NB4 (cell line): ENCODE results near the gene PARP12.

Source experiments
- DNase-seq: peaks from one replicate; pipeline ENCODE4 v3.0.0; 2010; ENCODE audit warnings: low read depth
- H3K4me3 ChIP-seq: one replicate; pipeline ENCODE4 v1.5.1; 2011; ENCODE audit warnings: mild to moderate bottlenecking, low read depth, low read length, moderate library complexity
- CTCF ChIP-seq: IDR thresholded peaks from one replicate; pipeline ENCODE4 v1.5.1; 2012; ENCODE audit warnings: low read depth, low read length
- MAX ChIP-seq: IDR thresholded peaks from 2 replicates; pipeline ENCODE4 v1.6.1; 2011; ENCODE audit warnings: low read depth, low read length
- MYC ChIP-seq: IDR thresholded peaks from 2 replicates; pipeline ENCODE4 v1.6.1; 2011; ENCODE audit warnings: low read depth, low read length
- POLR2A ChIP-seq: IDR thresholded peaks from 2 replicates; pipeline ENCODE4 v1.6.1; 2011; ENCODE audit warnings: mild to moderate bottlenecking; ENCODE audit not compliant: insufficient read length; ENCODE audit errors: extremely low read depth

The PARP12 gene

GRCh38 chr7:140048989-140049338, 13.8 kb downstream of the PARP12 start:
- TF ChIP-seq MAX (no peak), MYC (no peak)
- no peak overlapping the region for H3K4me3 ChIP-seq
- no peak for DNase-seq

GRCh38 chr7:140048138-140048537, 14.6 kb downstream of the PARP12 start:
- no peak for DNase-seq
- TF ChIP-seq CTCF (no peak), MYC (no peak)
- H3K4me3 ChIP-seq: no peak overlapping the region

- no peak for DNase-seq
- no peak overlapping the region for H3K4me3 ChIP-seq
- TF ChIP-seq POLR2A (no peak), MYC (no peak), CTCF (no peak), MAX (no peak)
Observed at GRCh38 chr7:140047197-140047596, 15.6 kb downstream of the PARP12 start.

- TF ChIP-seq POLR2A (no peak), MAX (no peak), CTCF (no peak), MYC (no peak)
- no peak overlapping the region for H3K4me3 ChIP-seq
- DNase-seq: no peak
Observed at GRCh38 chr7:140045697-140046096, 17.1 kb downstream of the PARP12 start.

- H3K4me3 ChIP-seq: no peak overlapping the region
- TF ChIP-seq MYC: no peak
- no peak for TF ChIP-seq MAX
- TF ChIP-seq POLR2A: no peak
- no peak for TF ChIP-seq CTCF
- no peak for DNase-seq
Observed at GRCh38 chr7:140044251-140044650, 18.5 kb downstream of the PARP12 start.

- TF ChIP-seq POLR2A (no peak), CTCF (no peak), MYC (no peak), MAX (no peak)
- H3K4me3 ChIP-seq: no peak overlapping the region
- DNase-seq: no peak
Observed at GRCh38 chr7:140042386-140042670, 20.4 kb downstream of the PARP12 start.
